GM19238 (cell line): ENCODE results near the gene JAM2.
"Not testable (repeated sequence)": the region's sequence is repeated elsewhere in the genome, so short reads cannot be mapped to it uniquely, and the experiment has no call there.

ENCODE experiments used
- DNase-seq: peaks from one replicate; pipeline ENCODE4 v3.0.0; 2011; ENCODE audit warnings: low spot score; ENCODE audit not compliant: insufficient read length

JAM2 gene

GRCh38 chr21:25646474-25646873, 7.4 kb downstream of the JAM2 start:
- DNase-seq: no peak

GRCh38 chr21:25647647-25648046, 8.6 kb downstream of the JAM2 start:
- DNase-seq: no peak

GRCh38 chr21:25649146-25649545, 10.1 kb downstream of the JAM2 start:
- DNase-seq: no peak

GRCh38 chr21:25656412-25656811, 17.4 kb downstream of the JAM2 start:
- no peak for DNase-seq

GRCh38 chr21:25657140-25657539, 18.1 kb downstream of the JAM2 start:
- no peak for DNase-seq

GRCh38 chr21:25658427-25659035, 19.5 kb downstream of the JAM2 start:
- no peak for DNase-seq

GRCh38 chr21:25660233-25660632, 21.2 kb downstream of the JAM2 start:
- DNase-seq: no peak

GRCh38 chr21:25664491-25664931, 25.5 kb downstream of the JAM2 start:
- no peak for DNase-seq

GRCh38 chr21:25670726-25671125, 31.7 kb downstream of the JAM2 start:
- no peak for DNase-seq

- no peak for DNase-seq
These were observed 37.4 kb downstream of the JAM2 start for GRCh38 chr21:25676451-25676850.

GRCh38 chr21:25682382-25682781, 43.3 kb downstream of the JAM2 start:
- no peak for DNase-seq

- DNase-seq: no peak
These were observed 48.7 kb downstream of the JAM2 start for GRCh38 chr21:25687787-25688186.

GRCh38 chr21:25688275-25689155, 49.5 kb downstream of the JAM2 start:
- DNase-seq: no peak

- no peak for DNase-seq
These were observed 50.2 kb downstream of the JAM2 start for GRCh38 chr21:25689226-25689625.

- no peak for DNase-seq
These were observed 52.9 kb downstream of the JAM2 start for GRCh38 chr21:25691976-25692375.

- DNase-seq: not testable (repeated sequence)
These were observed 56.4 kb downstream of the JAM2 start for GRCh38 chr21:25695461-25695860.

GRCh38 chr21:25700741-25701140, 61.7 kb downstream of the JAM2 start:
- no peak for DNase-seq

- no peak for DNase-seq
These were observed 62.5 kb downstream of the JAM2 start for GRCh38 chr21:25701529-25701928.

- DNase-seq: no peak
These were observed 69.5 kb downstream of the JAM2 start for GRCh38 chr21:25708467-25709065.

GRCh38 chr21:25709684-25710265, 70.7 kb downstream of the JAM2 start:
- no peak for DNase-seq

- no peak for DNase-seq
These were observed 71.5 kb downstream of the JAM2 start for GRCh38 chr21:25710550-25710949.

- not testable (repeated sequence) for DNase-seq
These were observed 75.0 kb downstream of the JAM2 start for GRCh38 chr21:25714066-25714465.
